ENCODE measurements around the gene PTPRM. TPM values are rescaled to one million over a fixed set of nuclear protein-coding genes. Genes with fewer than 3 reads are reported as not detected.

Gene PTPRM
- total RNA-seq, 1 donor from 2014 or later, result 102 TPM

DNA sequence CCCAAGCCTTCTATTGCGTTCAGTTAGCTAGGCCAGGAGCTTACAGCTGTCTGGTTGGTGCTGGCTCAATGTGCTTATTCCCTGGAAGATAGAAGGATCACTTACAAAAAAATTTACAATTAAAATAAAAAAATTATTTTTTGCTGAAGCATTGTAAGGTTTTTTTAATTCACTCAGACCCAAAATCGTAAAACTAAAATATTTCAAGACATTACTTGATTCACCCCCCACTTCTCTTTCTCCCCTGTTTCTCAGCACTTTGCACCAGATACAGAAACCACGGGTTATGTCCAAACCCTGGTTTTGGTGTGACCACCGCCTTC lies 911 bp upstream of the PTPRM start:
- FAIRE-seq (no peak), DNase-seq (ENCODE audit: low spot score in 2 of 2) (peak in 1 of 2 donors; percentile 17)

DNA sequence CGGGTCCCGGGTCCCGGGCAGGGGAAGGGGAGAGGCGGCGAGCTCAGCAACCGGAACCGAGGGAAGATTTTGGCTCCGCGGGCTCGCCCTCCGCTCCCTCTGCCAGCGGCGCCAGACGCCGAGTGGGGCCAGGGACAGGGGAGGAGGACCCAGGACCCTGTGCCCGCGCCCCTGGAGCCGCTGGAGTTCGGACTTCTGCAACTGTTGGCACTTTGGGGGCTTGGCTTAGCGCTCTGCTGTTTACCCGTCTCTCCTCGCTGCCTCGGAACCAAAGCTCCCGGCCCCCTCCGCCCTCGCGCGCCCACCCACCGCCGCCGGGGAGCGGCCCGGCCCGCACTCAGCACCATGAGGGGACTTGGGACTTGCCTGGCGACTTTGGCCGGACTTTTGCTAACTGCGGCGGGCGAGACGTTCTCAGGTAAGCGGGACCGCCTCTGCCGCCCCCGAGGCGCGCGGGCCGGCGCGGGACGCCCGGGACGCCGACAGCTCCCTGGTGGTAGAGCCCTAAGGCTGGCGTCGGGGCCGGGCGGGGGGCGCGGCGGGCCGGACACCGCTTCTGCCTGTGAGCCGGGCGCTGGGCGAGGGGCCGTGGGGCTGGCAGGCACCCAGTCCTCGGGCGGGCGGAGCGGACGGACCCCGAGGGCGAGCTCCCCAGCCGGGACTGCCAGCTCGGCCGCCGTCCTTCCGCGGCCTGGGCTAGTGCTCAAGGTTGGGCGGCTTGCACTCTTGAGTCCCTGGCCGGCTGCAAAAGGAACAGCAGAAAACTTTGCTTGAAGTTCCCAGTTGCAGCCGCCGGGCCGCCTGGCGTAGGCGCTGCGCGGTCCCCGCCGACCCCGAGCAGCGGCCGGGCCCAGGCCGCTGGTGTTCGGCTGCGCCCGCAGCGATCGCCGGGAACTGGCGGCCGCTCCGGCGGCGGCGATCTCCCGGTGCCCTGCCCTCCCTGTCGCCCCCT lies 634 bp downstream of the PTPRM start:
- FAIRE-seq, result no peak
- peak; percentile 34 to 51 for DNase-seq (ENCODE audit: low spot score in 2 of 2)

DNA sequence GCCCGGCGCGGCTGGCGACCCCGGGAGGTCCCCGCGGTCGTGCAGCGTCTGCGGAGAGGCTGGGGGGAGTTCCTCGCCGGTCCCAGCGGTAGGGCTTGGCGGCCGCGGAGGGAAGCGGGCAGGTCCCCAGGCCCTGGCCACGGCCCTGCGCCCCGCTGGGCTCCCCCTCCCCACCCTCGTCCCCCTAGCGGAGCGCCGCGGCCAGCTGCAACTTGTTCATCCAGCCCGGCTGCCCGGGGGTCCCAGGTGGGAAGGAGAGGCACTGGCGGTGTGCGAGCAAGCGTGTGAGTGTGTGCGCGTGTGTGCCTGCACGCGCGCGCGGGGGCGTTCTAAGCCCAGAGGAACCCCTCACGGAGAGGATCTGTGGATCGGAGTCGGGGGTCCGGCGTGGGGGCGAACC lies 1.3 kb downstream of the PTPRM start:
- DNase-seq (ENCODE audit: low spot score in 2 of 2) (peak in 1 of 2 donors; percentile 18), FAIRE-seq (no peak)

DNA sequence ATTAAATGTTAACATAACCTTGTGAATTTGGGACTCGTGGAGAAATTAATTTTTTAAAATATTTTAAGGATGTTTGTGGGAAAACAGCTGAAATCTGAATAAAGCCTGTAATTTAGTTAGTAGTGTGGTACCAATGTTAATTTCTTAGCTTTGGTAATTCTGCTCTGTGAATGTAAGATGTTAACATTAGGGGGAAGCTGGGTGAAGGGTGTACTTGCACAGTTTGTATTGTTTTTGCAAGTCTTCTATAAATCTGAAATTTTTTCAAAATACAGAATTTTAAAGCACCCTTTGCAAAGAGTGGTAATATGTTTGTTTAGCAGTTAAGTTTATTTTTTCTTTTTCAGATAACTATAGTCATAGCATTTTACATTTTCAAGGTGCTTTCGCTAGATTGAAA lies 4.5 kb downstream of the PTPRM start:
- no peak for DNase-seq (ENCODE audit: low spot score in 2 of 2)
- FAIRE-seq, result no peak

DNA sequence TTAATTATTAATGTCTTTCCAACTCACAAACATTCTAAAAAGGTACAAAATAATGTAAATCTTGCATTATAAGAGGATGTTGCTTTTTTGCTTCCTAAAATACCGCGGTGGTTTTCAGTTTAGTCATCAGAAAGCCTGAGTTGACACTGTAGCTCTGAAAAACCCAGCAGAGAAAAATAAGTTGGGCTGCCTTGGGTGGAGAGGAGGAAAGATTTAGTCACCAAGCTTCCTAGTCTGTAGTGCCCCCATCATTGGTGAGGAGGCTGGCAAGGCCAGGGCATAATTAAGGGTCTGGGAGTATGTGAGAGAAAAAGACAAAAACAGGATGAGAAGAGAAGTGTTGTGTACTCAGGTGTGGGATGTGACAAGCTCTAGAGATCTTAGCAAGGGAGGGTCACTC lies 5.7 kb downstream of the PTPRM start:
- no peak for FAIRE-seq
- no peak for DNase-seq (ENCODE audit: low spot score in 2 of 2)

DNA sequence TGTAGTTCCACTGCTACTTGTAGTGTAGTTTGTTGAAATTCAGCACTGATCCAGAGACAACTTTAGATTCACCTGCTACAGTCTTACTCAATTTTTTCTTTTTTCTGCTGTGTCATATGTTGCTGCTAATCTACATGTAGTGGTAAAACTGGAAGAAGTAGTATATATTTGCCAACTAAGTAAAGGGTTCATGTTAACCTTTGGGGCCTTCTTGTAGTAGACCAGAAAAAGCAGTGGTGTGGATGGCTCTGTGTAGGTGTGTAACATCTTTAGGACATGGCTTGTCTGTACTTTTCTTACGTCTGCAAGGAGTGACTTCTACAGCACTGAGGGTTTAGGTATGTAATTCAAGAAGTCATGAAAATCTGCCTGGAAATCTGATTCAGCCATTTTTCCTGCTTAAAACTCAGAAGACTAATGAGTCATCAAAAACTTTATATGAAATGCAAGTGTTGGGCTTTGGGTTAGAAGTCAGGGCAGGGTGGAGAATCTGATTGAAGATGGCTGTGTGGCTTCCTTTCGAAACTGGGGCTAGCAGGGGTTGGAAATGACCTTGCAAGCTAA lies 8.4 kb downstream of the PTPRM start:
- no peak for DNase-seq (ENCODE audit: low spot score in 2 of 2)
- FAIRE-seq, result no peak

DNA sequence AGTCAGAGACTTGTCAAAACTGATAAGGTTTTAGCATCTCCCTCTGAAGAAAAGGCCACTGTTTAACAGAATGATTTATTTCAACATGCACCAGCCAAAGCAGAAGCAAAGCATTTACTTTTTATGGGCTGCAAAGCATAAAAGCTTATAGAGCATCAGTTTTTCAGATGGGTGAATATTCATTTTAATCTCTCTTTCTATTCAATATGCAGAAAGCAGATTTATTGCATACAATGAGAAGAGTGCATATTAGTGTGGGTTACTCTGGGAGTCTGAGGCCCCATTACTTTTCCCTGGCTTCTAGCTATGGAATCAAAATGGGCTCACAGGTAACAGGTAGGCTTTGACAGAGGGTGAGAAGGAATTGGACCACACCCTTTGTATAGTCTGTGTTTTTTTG lies 9.0 kb downstream of the PTPRM start:
- DNase-seq (ENCODE audit: low spot score in 2 of 2), result no peak
- FAIRE-seq, result no peak

DNA sequence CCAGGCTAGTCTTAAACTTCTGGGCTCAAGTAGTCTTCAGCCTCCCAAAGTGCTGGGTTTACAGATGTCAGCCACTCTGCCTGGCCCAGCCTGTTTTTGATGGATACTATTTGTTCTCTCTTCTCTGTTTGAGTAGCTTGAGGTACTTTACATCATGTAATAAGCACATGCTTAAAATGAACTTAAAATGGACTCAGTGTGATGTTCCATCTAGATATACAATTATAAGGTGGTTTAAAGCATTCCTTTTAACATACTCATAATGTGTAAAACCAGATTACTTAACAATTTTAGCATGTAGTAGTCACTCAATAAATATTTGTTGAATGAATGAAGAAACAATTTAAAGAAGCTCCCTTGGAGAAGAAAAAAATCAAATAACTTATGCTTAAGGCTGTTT lies 9.6 kb downstream of the PTPRM start:
- DNase-seq (ENCODE audit: low spot score in 2 of 2) (no peak), FAIRE-seq (no peak)

DNA sequence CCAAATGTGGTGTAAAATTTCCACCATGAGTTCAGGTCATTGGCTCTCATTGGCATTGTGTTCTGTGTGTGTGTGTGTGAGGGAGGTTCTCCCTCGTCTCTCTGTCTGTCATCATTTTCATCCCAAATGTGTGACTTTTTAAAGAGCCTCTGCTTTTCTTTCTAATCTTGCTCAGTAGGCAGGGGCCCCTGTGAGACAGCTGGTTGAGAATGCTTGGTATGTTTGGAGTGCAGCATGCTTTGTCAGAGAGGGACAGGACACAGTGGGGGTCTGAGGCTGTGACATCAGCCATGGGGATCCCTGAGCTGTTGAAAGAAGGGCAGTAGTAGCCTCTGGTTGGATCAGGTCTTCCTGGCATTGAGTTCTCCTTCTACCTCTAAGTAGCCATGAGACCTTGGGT lies 10.6 kb downstream of the PTPRM start:
- DNase-seq (ENCODE audit: low spot score in 2 of 2), result no peak
- no peak for FAIRE-seq

DNA sequence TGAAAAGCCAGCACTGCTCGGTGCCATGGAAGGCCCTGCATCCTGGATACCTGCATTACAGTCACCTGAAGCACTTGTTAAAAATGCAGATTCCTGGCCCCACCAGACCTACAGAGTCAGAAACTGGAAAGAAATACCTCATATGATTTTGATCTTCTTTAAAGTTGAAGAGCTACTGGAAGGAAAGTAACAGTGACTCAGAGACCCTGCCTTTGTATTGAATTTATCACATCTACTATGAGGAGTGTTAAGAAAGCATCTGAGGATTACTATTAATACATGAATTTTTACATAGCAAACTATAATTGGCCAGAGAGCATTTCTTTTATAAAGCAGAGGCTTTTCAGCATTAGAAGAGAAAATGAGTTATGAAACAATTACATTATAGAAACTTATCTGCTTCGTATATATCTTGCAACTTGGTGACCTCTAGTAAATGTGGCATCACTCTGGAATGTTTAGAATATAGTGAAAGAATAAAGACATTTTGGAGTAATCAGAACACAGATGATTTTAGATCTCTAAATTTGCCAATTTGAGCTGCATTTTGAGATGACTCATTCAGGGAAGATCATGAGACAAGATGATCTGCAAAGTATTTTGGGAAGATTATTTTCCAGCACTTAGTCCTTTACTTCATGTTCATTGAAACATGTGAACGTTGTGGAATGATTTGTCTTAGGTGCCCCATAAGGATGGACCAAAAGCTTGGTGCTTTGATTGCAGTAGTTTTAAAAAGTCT lies 12.2 kb downstream of the PTPRM start:
- no peak for FAIRE-seq
- DNase-seq (ENCODE audit: low spot score in 2 of 2), result no peak

DNA sequence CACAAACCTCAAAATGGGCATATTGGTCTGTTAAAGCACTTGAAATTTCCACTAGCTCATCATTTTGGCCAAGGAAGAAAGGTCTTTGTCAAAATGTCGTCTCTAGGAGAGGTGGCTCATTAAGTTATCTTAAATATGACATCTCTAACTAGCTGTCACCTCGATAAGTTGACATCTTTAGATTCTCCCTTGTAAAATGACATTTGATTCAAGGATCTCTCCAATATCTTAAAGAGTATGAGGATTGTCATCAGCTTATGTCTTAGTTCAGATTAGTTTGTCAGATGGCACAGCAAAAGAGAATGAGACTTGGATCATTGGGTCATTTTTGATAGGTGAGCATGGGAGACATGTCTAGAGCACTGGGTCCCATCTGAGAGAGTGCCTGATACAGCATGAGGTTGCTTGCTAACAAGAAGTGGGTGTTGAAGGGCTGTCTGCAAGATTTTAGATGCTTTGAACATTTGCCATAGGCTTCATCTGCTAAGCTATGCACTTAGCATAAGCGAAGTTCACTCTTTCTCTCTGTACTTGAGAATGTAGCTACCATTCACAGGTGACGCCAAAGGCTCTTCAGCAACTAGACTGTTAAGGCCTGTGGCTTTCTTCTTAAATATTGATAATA lies 12.9 kb downstream of the PTPRM start:
- FAIRE-seq (no peak), DNase-seq (ENCODE audit: low spot score in 2 of 2) (no peak)

DNA sequence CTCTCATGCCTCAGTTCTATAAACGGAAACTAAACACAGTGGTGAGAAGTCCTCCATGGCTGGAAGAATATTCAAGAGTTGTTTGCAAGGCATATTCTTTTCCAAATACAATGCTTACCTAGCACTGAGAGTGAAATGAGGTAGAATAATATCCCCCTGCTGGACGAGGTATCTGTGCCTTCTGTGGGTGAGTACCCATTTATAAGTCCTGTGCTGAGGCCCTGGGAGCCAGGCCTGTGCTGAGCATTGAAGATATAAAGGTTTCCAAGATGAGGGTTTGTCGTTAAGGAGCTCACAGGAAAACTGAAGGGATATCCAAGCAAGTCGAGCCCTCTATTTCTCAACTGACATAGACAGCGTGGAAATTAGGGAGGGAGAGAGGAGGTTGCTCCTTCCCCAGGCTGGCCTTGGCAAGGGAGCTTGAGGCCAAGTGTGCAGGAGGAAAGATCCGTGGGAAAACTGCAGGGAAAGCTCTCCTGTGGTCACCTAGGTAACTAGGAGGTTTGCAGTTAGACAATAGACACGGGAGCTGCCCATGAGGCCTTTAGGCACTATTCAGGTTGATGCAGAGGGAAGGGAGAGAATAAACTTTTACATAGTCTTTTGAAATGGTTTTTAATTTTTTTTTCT lies 17.6 kb downstream of the PTPRM start:
- no peak for FAIRE-seq
- no peak for DNase-seq (ENCODE audit: low spot score in 2 of 2)

DNA sequence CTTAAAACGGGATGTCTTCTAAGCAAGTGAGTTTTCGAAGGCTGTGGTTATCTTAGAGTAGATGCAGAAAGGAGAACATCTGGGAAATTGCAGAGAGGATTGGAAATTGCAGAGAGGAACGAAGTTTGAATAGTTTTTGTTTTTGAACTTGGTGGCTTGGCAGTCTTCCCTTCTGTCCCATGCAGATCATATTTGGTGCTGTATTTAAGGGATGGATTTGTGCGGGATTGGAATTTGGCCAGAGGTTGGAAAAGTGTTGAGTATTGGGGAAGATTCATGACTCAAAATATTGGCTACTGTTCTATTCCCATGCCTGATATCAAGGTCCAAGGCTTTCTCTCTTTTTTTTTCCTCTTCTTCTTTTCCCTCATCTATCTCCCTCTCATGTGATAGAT lies 18.2 kb downstream of the PTPRM start:
- no peak for DNase-seq (ENCODE audit: low spot score in 2 of 2)
- no peak for FAIRE-seq

DNA sequence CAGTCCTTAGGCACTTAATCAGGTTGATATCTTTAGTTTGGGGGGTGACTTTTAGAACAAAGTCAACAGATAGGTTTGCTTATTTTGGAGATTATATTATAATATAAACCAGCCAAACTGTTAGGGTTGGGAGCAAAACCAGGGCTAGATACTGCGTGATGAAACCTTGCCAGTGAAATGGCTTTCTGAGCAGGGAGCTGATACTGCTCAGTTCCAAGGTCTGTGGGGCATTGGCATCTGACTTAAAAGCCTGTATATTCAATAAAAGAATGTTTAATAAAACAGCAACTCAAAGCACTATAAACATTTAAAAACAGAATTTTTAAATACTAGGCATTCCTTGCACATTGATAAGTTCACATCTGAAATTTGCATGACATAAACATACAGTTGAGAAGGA lies 19.3 kb downstream of the PTPRM start:
- no peak for FAIRE-seq
- no peak for DNase-seq (ENCODE audit: low spot score in 2 of 2)

DNA sequence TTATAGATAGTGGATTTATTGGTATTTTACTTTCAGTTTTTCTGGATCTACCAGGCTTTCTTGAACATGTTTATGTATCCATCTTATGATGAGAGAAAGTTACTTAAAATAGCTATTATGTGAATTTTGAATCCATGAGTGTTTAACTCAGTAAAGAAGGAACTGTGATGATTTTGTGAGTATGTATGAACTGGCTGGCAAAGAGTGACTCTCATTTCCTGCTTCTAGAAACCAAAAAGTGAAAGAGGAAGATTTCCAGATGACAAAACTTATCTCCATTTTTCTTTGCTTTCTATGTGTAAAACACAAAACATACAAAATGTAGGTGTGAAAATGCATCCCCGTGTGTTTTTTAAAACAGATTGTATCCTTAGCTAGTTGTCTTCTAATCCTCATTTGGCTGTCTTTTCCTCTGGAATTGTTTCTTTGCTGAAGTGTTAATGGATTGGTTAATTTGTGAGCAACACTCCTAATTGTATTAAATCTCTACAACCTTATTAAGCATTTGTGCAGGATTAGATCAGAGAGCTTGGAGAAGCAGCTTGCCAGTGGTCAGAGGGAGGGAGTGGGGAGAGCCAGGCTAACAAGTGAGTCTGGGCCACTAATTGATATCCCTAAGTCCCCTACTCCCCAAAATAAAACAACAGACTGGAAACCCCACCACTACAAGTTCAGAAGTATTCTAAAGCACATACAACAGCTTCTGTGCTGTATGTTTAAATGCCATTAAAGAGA lies 23.9 kb downstream of the PTPRM start:
- DNase-seq (ENCODE audit: low spot score in 2 of 2) (no peak), FAIRE-seq (no peak)

DNA sequence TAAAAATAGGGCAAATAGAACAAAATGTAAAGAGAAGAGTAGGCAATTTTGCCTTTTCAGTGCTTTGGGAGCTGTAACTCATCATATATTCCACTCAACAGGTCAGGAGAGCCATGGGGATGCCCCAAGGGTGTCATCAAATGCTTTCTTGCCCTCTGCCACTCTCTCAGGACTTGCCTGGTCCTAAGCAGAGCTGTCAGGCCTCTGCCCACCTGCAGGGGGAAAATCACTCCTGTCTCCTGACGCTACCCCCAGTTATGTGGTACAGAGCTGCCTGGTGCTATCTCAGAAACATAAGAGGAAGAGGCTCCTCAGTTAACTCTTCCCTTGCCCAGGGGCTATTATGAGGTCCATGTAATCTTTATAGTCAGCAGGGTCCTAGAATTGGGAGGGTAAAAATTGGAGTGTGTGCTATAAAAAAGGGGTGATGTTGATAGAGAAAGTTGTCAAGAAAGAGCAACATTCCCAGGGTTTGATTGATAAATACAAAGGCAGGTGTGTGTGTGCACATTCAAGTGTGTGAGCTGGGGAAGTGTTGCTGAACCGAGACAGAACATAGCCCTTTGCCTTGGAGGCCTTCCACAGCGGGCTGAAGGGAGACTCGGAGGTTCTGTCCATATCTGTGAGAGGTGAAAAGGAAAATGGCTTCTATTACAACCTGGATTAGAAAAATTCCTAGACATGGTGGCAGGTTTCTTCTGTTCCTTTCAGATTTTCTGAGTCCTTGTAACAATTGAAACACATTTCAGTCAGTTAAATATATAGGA lies 25.4 kb downstream of the PTPRM start:
- FAIRE-seq (no peak), DNase-seq (ENCODE audit: low spot score in 2 of 2) (no peak)

DNA sequence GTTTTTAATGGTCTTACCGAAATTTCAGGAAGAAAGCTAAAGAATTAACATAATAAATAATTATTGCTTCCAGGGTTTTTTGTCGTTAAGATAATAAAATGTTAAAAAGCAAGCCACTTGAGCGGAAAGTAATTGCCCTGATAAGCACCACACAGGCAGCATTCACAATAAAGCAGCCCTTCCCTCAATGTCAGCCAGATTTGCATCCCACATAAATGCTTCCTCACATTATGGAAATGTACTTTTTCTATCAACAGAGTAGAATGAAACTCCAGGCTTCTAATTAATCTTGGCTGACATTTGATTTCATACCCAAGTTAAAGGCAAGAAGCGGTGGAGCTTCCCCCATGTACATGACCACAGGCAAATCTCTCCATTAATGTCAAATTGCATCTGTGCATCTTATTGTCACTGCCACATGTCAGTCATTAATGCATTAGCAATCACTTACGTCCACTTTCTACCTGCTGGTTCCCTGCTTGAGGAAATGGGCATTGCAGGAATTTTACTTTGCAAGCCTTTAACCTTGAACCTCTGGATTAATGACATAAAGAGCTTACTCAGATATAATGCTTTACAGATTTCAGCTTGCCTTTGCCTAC lies 26.2 kb downstream of the PTPRM start:
- no peak for FAIRE-seq
- DNase-seq (ENCODE audit: low spot score in 2 of 2), result no peak

DNA sequence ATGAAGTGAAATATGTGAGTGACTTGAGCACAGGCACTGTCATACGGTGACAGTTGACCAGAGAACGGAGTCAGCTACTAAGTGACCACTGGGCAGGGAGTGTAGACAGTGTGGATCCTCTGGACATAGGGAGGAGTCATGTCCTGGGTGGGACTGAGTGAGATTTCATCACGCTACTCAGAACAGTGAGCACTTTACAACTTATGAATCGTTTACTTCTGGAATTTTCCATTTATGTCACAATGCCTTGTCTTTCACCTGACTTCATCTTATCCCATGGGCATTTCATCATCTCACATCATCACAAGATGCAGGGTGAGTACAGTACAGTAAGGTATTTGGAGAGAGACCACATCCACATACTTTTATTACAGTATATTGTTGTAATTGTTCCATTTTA lies 29.0 kb downstream of the PTPRM start:
- FAIRE-seq (no peak), DNase-seq (ENCODE audit: low spot score in 2 of 2) (no peak)

DNA sequence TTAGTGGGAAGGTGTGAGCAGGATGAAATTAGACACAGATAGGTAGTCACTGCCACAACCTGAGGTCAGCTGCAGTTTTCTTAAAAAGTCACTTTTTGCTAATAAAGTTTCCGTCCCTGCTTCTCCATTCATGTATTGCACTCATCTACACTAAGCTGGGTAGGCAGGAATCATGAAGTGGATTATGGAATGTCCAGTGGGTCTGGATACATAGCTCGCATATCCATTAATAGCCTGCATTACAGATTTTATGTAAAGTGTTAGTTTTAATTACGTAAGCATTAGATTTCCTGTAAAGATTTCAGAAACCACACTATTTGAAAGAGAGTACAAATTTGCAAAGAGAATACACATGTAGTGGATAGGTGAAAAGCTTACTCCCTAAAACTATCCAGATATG lies 30.4 kb downstream of the PTPRM start:
- no peak for FAIRE-seq
- no peak for DNase-seq (ENCODE audit: low spot score in 2 of 2)

All from frontal cortex (tissue), 4 donors.